NCI-H2196 treated with DMSO at 0.1 percent for 48 hours (cell line): ENCODE data around the gene ZNF654.
"Not testable (repeated sequence)": the region's sequence is repeated elsewhere in the genome, so short reads cannot be mapped to it uniquely, and the experiment has no call there.

Experiments used
- DNase-seq: peaks from one replicate; lab custom pipeline; 2025; ENCODE audit not compliant: unreplicated experiment; lab: John Stamatoyannopoulos, UW

Gene ZNF654

DNA sequence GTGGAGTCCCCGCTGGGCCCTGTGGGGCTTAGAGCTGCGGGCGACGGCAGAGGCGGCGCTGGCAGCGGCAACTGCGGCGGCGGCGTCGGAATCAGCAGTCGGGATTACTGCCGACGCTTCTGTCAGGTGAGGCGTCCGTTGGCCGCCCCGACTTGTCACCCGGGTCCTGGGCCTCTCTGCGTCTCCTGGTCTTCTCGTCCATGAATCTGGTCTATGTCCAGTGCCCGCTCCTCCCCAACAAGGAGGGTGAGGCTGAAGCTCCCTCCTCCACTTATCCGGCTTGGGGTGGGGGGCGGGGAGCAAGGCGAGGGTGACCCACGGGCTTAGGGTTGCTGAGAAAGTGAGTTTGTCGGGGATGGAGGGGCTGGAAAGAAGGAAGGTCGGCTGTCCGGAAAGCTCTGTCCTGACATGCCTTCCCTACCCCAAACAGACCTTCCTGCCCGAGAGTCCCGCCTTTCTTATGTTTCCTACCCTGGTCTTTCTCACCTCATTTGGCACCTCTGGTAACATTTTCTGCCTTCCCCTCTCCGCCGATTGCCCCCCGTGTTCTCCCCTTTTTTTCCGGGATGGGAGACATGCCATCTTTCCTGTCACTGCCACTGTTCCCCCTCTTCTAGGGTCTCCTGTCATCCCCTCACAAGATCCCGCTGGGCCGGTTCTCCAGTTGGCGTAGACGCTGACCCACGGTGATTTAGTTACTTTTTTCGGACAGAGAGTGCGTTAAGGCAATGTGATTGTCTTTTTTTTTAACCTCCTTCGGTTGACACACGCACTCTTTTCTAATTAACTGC, 520 bp downstream of the ZNF654 start:
- no peak for DNase-seq

DNA sequence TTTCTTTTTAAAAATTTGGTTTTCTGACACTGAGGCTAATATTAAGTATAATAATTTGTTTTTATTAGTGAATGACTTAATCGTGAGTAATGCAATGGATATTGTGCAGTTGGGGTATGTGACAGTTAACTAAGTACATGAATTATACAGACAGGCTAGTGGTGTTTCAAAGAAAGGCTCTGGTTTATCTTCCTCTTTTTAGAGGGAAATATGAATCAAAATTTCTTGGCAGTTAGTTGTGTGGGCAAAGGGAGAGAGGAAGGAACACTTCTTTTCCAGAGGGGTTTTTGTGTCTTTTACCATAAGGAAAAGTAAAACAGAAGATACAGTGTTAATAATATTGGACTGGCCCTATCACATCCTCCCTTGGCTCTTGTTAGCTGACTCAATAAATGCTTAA, 2.7 kb downstream of the ZNF654 start:
- DNase-seq, result no peak

DNA sequence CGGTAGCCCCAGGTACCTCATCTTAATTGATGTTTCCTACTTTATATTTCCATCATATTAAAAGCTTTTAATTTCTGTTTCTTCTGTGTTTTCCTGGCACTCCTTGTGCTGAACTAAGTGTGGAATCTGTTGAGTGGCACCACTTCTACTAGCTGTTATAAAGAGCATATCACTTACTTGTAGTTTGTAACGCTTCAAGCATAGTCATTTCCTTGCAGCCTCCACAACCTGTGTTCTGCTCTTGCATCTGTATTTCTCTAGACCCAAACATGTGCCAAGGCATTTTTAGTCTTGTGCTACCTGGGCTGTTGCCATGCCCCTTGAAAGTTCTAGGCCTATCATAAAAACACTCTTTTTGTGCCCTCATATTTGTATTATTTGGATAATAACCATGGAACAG, 16.0 kb downstream of the ZNF654 start:
- no peak for DNase-seq

DNA sequence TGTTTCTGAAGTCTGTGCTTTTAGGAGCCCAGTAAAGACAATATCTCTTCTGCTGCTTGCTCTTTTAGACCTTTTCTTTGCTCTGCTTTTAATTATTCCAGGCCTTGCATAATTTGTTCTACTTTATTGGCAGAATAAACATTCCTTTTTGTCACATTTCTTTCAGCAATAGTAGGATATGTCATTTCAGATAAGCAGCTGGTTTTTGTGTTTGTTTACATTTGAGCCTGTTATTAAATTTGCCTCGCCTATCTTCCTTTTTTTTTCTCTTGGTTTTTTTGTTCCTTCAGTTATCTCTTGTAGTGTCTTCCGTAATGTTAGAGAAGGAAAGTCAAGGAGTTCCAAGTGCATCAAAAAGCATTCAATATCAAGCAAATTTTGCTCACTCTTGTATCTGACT, 16.4 kb downstream of the ZNF654 start:
- no peak for DNase-seq

DNA sequence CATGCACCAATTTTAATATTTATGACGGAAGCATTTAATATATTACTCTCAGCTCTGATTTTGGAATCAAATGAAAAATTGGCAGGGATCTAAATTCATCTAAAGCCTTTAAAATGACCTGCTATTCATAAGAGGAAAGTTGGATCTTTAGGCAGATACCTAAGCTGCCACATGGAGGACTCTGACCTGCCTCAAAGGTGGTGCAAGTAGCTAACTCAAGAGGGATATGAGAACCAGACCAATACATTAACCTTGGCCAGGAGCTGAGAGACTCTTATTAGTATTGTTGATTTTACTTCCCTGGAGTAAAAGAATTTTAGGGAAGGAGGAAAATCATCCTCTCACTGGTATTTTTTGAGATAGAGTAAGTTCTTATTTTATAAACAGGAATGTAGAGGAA, 17.7 kb downstream of the ZNF654 start:
- no peak for DNase-seq

DNA sequence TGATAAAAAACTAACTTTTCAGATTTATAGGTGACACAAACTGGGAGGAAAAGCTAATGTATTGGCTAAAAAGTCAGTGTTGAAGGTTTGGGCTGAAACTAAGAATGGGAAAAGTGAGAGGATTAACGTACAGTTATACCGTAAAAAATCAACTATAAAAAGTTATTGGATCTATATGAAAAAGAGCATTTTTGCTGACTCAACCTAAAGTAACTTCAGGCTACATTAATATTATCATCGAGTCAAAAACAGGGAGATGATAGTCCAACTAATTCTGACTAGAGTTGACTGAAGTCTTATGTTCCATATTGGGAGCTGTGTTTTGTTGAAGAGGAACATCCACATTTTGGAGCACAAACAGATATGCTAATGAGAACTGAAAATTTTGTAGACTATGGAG, 19.9 kb downstream of the ZNF654 start:
- DNase-seq, result no peak

DNA sequence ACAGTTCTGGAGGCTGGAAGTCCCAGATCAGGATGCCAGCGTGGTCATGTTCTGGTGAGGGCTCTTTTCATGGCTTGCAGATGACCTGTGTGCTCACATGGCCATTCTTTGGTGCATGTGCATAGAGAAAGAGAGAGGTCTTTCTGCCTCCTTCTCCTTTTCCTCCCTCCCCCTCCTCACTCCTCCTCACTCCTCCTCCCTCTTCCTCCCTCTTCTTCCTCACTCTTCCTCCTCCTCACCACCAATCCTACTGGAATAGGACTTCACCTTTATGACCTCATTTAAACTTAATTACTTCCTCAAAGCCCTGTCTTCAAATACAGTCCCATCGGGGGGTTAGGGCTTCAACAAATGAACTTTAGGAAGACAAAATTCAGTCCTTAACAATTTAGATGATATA, 23.8 kb downstream of the ZNF654 start:
- DNase-seq, result no peak

DNA sequence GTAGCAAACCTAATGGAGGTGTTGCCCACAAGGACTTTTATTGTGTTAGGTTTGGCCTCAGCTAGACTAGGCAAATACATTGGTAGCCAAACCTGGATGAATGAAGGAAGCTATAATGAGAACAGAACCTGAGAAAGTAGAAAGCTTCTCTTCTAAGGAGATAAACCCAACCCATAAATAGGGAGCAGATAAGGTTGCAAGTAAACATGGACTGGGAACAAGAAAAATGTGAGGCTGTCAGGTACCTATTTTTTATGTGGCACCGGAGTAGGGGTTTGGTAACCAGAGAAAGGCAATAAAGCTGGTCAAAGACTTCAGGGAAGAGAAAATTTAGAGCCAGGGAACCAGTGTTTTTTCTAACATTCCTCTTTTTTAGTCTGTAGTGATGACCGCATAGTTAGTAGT, 25.0 kb downstream of the ZNF654 start:
- no peak for DNase-seq

DNA sequence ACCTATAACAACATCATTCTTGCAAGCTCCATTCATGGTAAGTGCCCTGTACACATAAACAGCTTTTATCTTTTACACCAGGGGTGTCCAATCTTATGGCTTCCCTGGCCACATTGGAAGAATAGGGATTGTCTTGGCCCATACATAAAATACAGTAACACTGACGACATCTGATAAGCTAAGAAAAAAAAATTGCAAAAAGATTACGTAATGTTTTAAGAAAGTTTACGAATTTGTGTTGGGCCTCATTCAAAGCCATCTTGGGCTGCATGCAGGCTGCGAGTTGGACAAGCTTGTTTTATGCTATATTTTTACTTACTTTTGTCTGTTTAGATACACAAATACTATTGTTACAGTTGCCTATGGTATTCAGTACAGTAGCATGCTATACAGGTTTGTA, 31.6 kb downstream of the ZNF654 start:
- DNase-seq, result no peak

DNA sequence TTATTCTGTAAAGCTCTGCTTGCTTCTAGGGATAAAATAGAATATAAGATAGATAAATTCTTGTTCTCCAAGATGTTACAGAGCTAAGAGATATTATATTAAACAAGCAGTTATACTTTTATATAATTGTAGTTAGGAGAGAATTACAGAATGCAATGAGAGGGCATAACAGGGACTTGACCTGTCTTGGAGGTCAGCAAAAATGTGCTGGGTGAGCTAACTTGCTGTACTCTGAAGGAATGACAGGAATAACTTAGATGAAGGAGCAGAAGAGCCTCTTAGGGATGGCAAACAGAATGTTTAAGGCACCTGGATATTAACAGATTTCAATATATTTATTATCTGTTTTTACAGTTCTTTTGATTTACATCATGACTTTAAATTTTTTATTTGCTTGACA, 33.2 kb downstream of the ZNF654 start:
- no peak for DNase-seq

DNA sequence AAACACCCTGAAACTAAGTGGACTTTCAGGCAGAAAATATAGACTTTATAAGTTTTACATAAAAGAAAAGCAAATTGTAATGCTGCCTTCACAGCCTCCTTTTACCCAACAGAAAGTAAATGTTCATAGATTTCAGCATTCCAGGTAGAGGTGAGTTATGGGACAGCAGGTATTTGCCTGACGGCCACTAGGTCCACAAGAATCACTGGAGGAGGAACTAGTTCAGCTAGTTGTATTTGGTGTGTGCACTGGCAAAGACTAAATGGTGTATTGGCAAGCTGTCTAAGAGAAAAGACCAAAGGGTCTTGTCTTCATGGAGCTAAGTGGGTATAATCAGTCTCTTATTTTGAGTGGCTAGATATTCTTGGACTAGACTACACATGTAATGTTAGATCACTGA, 34.2 kb downstream of the ZNF654 start:
- DNase-seq, result no peak

DNA sequence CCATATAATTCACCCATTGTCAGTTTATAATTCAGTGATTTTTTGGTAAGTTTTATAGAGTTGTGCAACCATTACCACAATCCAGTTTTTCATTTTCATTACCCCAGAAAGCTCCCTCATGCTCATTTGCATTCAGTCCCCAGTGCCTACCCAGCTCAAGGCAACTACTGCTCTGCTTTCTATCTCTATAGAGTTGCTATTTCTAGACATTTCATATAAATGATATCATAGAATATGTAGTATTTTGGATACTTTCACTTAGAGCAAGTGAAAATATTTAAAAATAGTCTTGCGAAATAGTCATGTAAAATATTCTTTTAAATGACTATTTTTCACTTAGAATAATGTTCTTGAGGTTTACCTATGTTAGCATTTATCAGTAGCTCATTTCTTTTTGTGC, 42.1 kb downstream of the ZNF654 start:
- no peak for DNase-seq

DNA sequence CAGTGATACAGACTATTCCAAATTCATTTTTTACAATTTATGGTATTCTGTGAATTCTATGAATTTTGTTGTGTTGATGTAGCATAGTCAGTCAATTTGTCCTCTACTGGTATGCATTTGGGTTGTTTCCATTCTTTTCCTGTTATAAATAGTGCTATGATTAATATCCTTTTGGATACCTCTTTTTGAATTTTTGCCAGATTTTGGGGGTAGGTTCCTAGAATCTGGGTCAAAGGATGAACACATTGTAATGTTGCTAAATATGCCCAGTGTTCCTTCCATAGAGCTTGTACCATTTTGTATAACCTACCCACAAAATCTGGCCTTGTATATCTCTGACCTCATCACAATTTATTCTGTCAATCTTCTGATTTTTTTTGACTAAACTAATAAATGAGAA, 46.3 kb downstream of the ZNF654 start:
- no peak for DNase-seq

DNA sequence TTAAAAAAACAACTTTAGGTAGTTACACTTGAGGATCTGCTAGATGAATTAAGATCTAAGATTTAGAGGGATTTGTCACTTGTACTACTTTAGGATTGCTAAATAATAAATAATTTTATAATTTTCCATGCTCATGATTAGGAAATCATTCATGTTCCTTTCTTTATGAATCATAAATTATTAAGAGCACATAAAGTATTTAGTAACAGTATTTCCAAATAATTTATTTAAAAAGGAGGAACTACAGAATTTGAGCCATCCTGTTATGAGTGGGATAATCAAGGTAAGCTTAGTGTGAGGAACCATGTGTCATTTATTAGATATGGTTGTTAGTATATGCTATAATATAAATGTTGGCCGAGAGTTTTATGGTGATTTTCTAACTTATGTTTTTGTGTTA, 53.2 kb downstream of the ZNF654 start:
- no peak for DNase-seq

DNA sequence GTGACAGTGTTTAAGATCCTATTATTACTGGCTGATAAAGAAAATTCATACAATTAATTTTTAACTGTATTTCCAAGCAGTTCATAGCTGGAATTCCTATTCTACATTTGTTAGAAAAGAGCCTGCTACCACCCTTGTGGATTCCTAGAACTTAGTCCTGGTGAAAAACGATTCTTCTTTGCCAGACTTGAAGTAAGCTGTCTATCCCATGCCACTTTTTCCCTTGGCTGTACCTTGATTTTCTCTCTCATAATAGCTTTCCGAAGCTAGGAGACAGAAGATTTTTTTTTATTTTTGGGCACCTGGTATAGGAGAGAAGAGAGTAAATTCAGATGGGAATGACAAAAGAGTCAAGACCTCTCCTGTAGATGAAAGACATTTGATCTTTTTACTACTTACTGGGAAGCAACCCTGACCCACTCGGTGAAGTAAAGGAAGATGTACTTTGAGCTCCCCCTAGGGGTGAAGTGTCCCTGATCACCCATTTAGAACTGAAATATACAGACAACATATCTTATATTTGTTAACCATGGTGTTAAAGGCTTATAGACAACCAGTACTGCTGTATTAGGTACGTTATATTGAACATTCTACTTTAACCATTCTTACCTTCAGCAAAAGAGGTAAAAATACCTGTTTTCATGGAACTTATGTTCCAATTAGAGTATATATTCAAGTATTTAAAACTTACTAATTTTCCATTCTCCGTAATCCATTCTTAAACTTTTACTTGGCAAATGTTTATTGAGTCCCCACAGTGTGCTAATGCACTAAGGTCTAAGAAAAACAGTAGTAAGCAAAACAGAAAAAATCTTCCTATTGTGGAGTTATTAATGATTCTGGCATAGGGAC, 54.5 kb downstream of the ZNF654 start:
- DNase-seq, result no peak

DNA sequence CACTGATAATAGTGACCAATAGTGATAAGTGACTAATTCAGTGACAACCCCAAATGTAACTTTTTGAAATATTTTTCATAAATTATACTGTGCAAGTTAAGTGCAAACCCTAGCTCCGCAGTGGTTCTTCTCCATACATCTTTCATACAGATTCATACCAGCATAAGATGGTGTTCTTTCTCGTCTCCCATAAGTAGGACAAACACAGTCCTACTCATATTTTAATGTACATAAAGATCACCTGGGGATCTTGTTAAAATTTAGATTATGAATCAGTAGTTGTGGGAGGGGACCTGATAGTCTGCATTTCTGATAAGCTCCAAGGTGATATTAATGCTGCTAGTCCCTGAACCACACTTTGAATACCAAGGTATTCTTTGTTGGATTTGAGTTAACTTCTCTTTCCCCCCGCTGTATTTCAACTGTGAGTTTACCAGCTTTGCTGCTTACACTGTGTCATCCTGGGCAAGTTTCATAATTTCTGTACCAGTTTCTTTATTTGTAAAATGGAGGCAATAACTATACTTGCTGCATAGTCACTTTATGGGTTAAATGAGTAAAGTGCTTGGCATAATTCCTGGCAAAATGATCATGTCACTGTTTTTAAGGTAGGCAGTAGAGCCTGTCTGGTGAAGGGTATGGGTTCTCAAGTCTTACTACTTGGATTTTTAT, 56.0 kb downstream of the ZNF654 start:
- no peak for DNase-seq

DNA sequence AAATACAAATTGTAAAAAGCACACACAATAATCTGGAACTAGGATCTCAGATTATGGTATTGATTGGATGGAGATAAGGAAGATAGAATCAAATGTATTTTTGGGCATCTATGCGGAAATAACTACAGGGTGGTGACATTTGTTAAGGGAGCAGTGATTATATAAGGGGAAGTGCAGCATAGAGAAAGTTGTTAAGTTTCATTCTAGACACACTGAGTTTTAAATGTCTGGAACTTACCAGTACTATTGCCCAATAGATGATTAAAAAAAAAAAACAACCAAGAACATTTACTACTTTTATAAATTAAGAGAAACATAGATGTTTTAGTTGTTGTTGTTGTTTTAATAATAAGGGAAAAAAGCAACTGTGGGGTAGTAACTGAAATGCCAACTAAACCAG, 58.6 kb downstream of the ZNF654 start:
- DNase-seq, result no peak

DNA sequence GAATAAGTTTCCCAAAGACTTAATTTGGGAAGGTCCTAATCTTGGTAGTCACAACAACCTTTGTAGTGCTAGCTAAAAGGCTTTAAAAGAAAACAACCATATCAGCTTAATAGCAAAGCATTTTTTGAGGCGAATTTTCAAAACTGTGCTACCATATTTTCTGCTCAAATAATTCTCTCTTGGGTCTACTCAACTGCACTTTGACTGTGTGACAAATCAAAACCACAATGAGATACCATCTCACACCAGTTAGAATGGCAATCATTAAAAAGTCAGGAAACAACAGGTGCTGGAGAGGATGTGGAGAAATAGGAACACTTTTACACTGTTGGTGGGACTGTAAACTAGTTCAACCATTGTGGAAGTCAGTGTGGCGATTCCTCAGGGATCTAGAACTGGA, 59.5 kb downstream of the ZNF654 start:
- not testable (repeated sequence) for DNase-seq

DNA sequence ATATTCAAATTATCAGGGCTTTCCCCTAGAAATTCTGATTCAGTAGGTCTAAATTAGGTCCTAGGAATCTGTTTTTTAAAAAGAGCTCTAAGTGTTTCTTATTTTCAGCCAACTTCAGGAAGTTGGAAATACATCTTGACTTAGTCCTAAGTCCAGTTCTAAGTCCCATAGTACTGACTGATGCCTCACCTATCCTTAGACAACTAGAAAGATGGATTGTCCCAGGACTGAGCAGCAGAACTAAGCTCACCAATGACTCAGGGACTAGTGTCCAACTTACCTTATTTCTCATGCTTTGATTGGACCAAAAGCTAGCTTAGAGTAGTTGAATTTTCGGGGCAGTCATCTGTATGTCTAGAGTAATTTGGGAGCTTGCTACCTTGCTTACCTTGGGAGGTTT, 64.5 kb downstream of the ZNF654 start:
- no peak for DNase-seq

DNA sequence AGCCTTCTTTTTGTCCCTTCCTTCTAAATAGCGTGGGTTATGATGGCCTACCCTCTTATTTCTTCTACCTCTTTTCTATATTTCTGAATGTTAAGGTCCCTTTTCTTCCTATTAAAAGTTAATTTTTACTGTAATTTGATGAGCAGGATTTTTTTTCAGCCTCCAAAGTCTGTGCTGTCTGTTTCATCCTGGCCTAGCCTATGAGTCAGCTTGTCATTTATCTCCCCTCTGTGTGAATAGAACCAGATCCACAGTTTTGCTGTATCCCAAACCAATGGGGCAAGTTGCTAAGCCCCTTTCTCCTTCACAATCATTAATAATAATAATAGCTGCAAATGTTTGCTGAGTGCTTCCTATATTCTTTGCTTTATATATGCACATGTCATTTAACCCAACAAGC, 72.6 kb downstream of the ZNF654 start:
- no peak for DNase-seq

DNA sequence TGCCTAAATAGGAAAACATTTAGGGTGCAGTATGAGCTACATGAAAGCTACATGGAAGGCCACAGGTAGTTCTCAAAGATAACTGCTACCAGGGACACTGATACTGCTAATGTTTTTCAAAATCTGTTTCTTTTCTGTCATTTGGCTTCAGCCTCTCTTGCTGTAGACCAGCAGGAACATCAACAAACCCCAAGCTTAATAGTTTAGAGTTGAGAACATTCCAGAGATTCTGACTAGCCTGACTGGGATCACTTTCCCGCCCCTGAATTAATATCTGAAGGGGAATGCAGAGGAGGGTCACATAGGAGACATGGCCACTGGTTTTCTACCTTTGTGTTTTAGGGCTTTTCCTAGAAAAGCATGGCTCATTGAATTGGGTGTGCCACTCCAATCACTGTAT, 73.8 kb downstream of the ZNF654 start:
- no peak for DNase-seq

DNA sequence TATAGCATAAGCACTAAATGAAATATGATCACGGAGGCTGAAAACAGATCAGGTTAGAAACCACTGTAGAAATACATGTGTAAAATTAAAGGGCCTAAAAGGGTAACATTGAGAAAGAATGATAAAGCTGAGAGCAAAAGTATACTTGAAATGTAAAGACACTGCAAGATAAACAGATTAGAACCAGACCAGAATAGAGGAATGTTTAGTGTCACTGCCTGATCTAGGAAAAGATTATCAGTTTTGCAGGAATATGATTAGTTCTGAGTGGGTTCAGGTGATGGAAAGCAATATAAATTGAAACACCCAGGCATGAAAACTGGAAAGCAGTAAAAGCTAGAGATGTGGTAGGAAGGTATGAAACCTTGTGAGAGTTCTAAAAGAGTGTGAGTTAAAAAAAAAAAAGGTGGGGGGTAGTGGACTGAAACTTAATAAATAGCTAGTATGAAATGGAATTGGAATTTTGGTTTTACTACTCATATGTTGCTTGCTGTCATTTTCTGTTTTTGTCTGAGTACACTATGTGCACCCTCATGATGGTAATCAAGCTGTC, 74.7 kb downstream of the ZNF654 start:
- no peak for DNase-seq
